H9 (cell line): Measurements from ENCODE around the gene STK24. TPM values are rescaled to one million over a fixed set of nuclear protein-coding genes. Genes with fewer than 3 reads are reported as not detected.

Experiments
- DNase-seq: peaks from one replicate; pipeline ENCODE4 v3.0.0-alpha.2; 2017
- H2AFZ ChIP-seq: one replicate; pipeline ENCODE4 v1.6.1; 2013; ENCODE audit warnings: mild to moderate bottlenecking, low read length, control low read depth, moderate library complexity
- H2AK5ac ChIP-seq: 2 replicates; pipeline ENCODE4 v1.6.1; 2013; ENCODE audit warnings: low read length, control low read depth, mixed read lengths; ENCODE audit not compliant: insufficient read length
- H2BK120ac ChIP-seq: one replicate; pipeline ENCODE4 v1.6.1; 2013; ENCODE audit warnings: low read depth, mild to moderate bottlenecking, low read length, control low read depth, inconsistent platforms; ENCODE audit not compliant: poor library complexity, severe bottlenecking
- H2BK12ac ChIP-seq: 2 replicates; pipeline ENCODE4 v1.6.1; 2013; ENCODE audit warnings: low read length, control low read depth, mixed read lengths, low read depth; ENCODE audit not compliant: insufficient read length
- H2BK15ac ChIP-seq: 2 replicates; pipeline ENCODE4 v1.6.1; 2013; ENCODE audit warnings: low read depth, low read length, control low read depth
- H2BK20ac ChIP-seq: one replicate; pipeline ENCODE4 v1.6.1; 2013; ENCODE audit warnings: low read depth, mild to moderate bottlenecking, low read length, control low read depth, inconsistent platforms; ENCODE audit not compliant: poor library complexity, severe bottlenecking
- H2BK5ac ChIP-seq: 2 replicates; pipeline ENCODE4 v1.6.1; 2013; ENCODE audit warnings: low read length, control low read depth, mixed read lengths; ENCODE audit not compliant: insufficient read length
- H3K14ac ChIP-seq: 2 replicates; pipeline ENCODE4 v1.6.1; 2013; ENCODE audit warnings: low read length, control low read depth; ENCODE audit not compliant: insufficient read depth
- H3K18ac ChIP-seq: 2 replicates; pipeline ENCODE4 v1.6.1; 2013; ENCODE audit warnings: low read depth, mild to moderate bottlenecking, mixed read lengths, low read length, control low read depth; ENCODE audit not compliant: insufficient read length
- H3K23ac ChIP-seq: 2 replicates; pipeline ENCODE4 v1.6.1; 2013; ENCODE audit warnings: low read length, control low read depth, mixed read lengths, low read depth; ENCODE audit not compliant: insufficient read length
- H3K23me2 ChIP-seq: 2 replicates; pipeline ENCODE4 v1.6.1; 2013; ENCODE audit warnings: low read depth, mild to moderate bottlenecking, mixed read lengths, low read length, control low read depth; ENCODE audit not compliant: insufficient read length, poor library complexity, severe bottlenecking
- H3K27ac ChIP-seq: 2 replicates; pipeline ENCODE4 v1.5.1; 2013; ENCODE audit warnings: low read length, control low read depth, mixed read lengths, low read depth; ENCODE audit not compliant: insufficient read length
- H3K27me3 ChIP-seq: 2 replicates; pipeline ENCODE4 v1.6.1; 2013; ENCODE audit warnings: low read length, control low read depth, inconsistent platforms; ENCODE audit not compliant: insufficient read depth
- H3K4ac ChIP-seq: 2 replicates; pipeline ENCODE4 v1.6.1; 2013; ENCODE audit warnings: low read depth, mild to moderate bottlenecking, control low read depth, inconsistent platforms, low read length, moderate library complexity
- H3K4me1 ChIP-seq: 2 replicates; pipeline ENCODE4 v1.6.1; 2013; ENCODE audit warnings: low read length, control low read depth, inconsistent platforms; ENCODE audit not compliant: insufficient read depth
- H3K4me2 ChIP-seq: 2 replicates; pipeline ENCODE4 v1.6.1; 2013; ENCODE audit warnings: low read length, control low read depth, mixed read lengths; ENCODE audit not compliant: insufficient read length, insufficient read depth
- H3K56ac ChIP-seq: 2 replicates; pipeline ENCODE4 v1.6.1; 2013; ENCODE audit warnings: low read depth, mild to moderate bottlenecking, mixed read lengths, low read length, control low read depth; ENCODE audit not compliant: insufficient read length
- H3K79me1 ChIP-seq: 2 replicates; pipeline ENCODE4 v1.6.1; 2013; ENCODE audit warnings: low read depth, mild to moderate bottlenecking, moderate library complexity, low read length, control low read depth, inconsistent platforms; ENCODE audit not compliant: insufficient read depth, poor library complexity, severe bottlenecking
- H3K79me2 ChIP-seq: 2 replicates; pipeline ENCODE4 v1.6.1; 2013; ENCODE audit warnings: low read length, control low read depth, inconsistent platforms; ENCODE audit not compliant: insufficient read depth
- H3K9ac ChIP-seq: 2 replicates; pipeline ENCODE4 v1.6.1; 2013; ENCODE audit warnings: low read length, control low read depth, mixed read lengths; ENCODE audit not compliant: insufficient read length; ENCODE audit errors: extremely low read depth
- H3K9me3 ChIP-seq: one replicate; pipeline ENCODE4 v1.6.1; 2013; ENCODE audit warnings: low read depth, low read length, inconsistent platforms; ENCODE audit not compliant: control insufficient read depth
- H3T11ph ChIP-seq: one replicate; pipeline ENCODE4 v1.6.1; 2013; ENCODE audit warnings: mild to moderate bottlenecking, low read length, control low read depth, inconsistent platforms
- H4K20me1 ChIP-seq: one replicate; pipeline ENCODE4 v1.6.1; 2013; ENCODE audit not compliant: control insufficient read depth, insufficient read length, insufficient read depth
- H4K5ac ChIP-seq: 2 replicates; pipeline ENCODE4 v1.6.1; 2013; ENCODE audit warnings: low read depth, mild to moderate bottlenecking, mixed read lengths, low read length, control low read depth; ENCODE audit not compliant: insufficient read length
- H4K8ac ChIP-seq: replicated peaks from 2 replicates; pipeline ENCODE4 v1.6.1; 2013; ENCODE audit warnings: low read length, control low read depth, mixed read lengths, low read depth; ENCODE audit not compliant: insufficient read length
- H4K91ac ChIP-seq: 2 replicates; pipeline ENCODE4 v1.6.1; 2013; ENCODE audit warnings: low read depth, mild to moderate bottlenecking, moderate library complexity, mixed read lengths, low read length, control low read depth; ENCODE audit not compliant: insufficient read length
- H3K27ac Mint-ChIP-seq, 3 experiments: 2 replicates in 2 of 3; 3 replicates in 1 of 3; pipeline ENCODE4 v1.8.0; 2020 to 2021; ENCODE audit warnings: mixed read lengths in 3 of 3, mild to moderate bottlenecking in 1 of 3, moderate library complexity in 1 of 3
- H3K27me3 Mint-ChIP-seq: 2 replicates; pipeline ENCODE4 v1.8.0; 2021; ENCODE audit warnings: low read depth, mild to moderate bottlenecking, moderate library complexity, mixed read lengths
- H3K36me3 Mint-ChIP-seq, 3 experiments: 2 replicates in 2 of 3; 3 replicates in 1 of 3; pipeline ENCODE4 v1.8.0; 2020 to 2021; ENCODE audit warnings: low read depth in 3 of 3, mixed read lengths in 3 of 3; ENCODE audit not compliant: insufficient read depth in 1 of 3
- H3K4me1 Mint-ChIP-seq, 2 experiments: 2 replicates each; pipeline ENCODE4 v1.8.0; 2020; ENCODE audit warnings: mixed read lengths in 2 of 2
- H3K4me3 Mint-ChIP-seq, 2 experiments: 2 replicates in 1 of 2; 3 replicates in 1 of 2; pipeline ENCODE4 v1.8.0; 2020 to 2021; ENCODE audit warnings: mild to moderate bottlenecking in 2 of 2, mixed read lengths in 2 of 2, moderate library complexity in 1 of 2
- H3K9me3 Mint-ChIP-seq, 2 experiments: 2 replicates in 1 of 2; 3 replicates in 1 of 2; pipeline ENCODE4 v1.8.0; 2020; ENCODE audit warnings: mild to moderate bottlenecking in 2 of 2, mixed read lengths in 2 of 2, moderate library complexity in 1 of 2
- CTCF ChIP-seq: fragments of 200-600 bp; sonication (generic); conservative IDR thresholded peaks from 3 replicates; pipeline ENCODE4 v1.8.0; 2021; ENCODE audit warnings: antibody characterized with exemption, mild to moderate bottlenecking
- WGBS: extraction: QIAGEN DNeasy Blood & Tissue Kit; methylation state at CpG from one replicate; pipeline ENCODE4 v1.1.7; 2013; ENCODE audit warnings: missing lambda C conversion rate, low lambda C conversion rate, mixed read lengths; ENCODE audit not compliant: insufficient read length; ENCODE audit errors: extremely low coverage; 5-methylcytosine and 5-hydroxymethylcytosine counted together
- total RNA-seq: library from RNA; stranded (reverse); gene quantifications from 2 replicates; pipeline ENCODE4 v1.2.1, GENCODE V29; 2021

Gene STK24
- total RNA-seq, 1 experiment from 2014 or later: 134 TPM

- H2BK12ac ChIP-seq: no peak overlapping the region
- peaks cover 33 to 44% of the 10 kb centered on the region in 2 experiments for H3K4me1 Mint-ChIP-seq
- H2BK5ac ChIP-seq: no peak overlapping the region
- H3K18ac ChIP-seq: no peak overlapping the region
- no peak overlapping the region for H3K4me2 ChIP-seq
- H3K23me2 ChIP-seq: no peaks in the 10 kb centered on the region
- no peak for DNase-seq
- no peak overlapping the region for H4K91ac ChIP-seq
- H2AK5ac ChIP-seq: no peak overlapping the region
- no peak overlapping the region for H3K4ac ChIP-seq
- H4K8ac ChIP-seq: no peak overlapping the region
- H3K4me1 ChIP-seq: peaks cover 5% of the 10 kb centered on the region; the same call in 1 of the 2 replicates
- no peak overlapping the region for H2BK20ac ChIP-seq
- no peak overlapping the region for H3K14ac ChIP-seq
- H3K4me3 Mint-ChIP-seq: no peak overlapping the region
- H3K9ac ChIP-seq: no peak overlapping the region
- H3T11ph ChIP-seq: no peak overlapping the region
- no peak overlapping the region for H3K27ac ChIP-seq
- H4K20me1 ChIP-seq: peaks cover 2% of the 10 kb centered on the region
- no peaks in the 10 kb centered on the region for H3K79me2 ChIP-seq
- H3K79me1 ChIP-seq: no peaks in the 10 kb centered on the region
- no peak overlapping the region for H3K56ac ChIP-seq
- H2BK15ac ChIP-seq: no peak overlapping the region
- no peak for TF ChIP-seq CTCF
- no peak overlapping the region for H2AFZ ChIP-seq
- no peak overlapping the region for H3K27ac Mint-ChIP-seq
- no peak overlapping the region for H3K23ac ChIP-seq
- WGBS: no CpG with 5 or more reads among the region's 5 CpGs
- peaks cover 2% of the 10 kb centered on the region; the same call in 1 of the 2 replicates for H3K27me3 Mint-ChIP-seq
- no peak overlapping the region for H2BK120ac ChIP-seq
- no peak overlapping the region for H4K5ac ChIP-seq
- H3K36me3 Mint-ChIP-seq: peaks cover 20 to 55% (median 50%) of the 10 kb centered on the region in 3 experiments; a peak in 6 of 7 replicates
- H3K27me3 ChIP-seq: no peaks in the 10 kb centered on the region
- no peaks in the 10 kb centered on the region for H3K9me3 Mint-ChIP-seq
- no peaks in the 10 kb centered on the region for H3K9me3 ChIP-seq
Measured at GRCh38 chr13:98448642-98448928, 128.3 kb downstream of the STK24 start.
